ENCODE measurements around the gene SNTA1.

The SNTA1 gene

GRCh38 chr20:33410081-33410742 lies 33.4 kb downstream of the SNTA1 start:
- no peak for DNase-seq (ENCODE audit: low read depth)
- TF ChIP-seq, protein P1, sequence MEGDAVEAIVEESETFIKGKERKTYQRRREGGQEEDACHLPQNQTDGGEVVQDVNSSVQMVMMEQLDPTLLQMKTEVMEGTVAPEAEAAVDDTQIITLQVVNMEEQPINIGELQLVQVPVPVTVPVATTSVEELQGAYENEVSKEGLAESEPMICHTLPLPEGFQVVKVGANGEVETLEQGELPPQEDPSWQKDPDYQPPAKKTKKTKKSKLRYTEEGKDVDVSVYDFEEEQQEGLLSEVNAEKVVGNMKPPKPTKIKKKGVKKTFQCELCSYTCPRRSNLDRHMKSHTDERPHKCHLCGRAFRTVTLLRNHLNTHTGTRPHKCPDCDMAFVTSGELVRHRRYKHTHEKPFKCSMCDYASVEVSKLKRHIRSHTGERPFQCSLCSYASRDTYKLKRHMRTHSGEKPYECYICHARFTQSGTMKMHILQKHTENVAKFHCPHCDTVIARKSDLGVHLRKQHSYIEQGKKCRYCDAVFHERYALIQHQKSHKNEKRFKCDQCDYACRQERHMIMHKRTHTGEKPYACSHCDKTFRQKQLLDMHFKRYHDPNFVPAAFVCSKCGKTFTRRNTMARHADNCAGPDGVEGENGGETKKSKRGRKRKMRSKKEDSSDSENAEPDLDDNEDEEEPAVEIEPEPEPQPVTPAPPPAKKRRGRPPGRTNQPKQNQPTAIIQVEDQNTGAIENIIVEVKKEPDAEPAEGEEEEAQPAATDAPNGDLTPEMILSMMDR (conservative IDR thresholded peaks at IDR 0.05; ENCODE audit: low read depth, low read length) = no peak
- no peak overlapping the region for H3K4me3 ChIP-seq (ENCODE audit: low read depth, low read length)

DNA sequence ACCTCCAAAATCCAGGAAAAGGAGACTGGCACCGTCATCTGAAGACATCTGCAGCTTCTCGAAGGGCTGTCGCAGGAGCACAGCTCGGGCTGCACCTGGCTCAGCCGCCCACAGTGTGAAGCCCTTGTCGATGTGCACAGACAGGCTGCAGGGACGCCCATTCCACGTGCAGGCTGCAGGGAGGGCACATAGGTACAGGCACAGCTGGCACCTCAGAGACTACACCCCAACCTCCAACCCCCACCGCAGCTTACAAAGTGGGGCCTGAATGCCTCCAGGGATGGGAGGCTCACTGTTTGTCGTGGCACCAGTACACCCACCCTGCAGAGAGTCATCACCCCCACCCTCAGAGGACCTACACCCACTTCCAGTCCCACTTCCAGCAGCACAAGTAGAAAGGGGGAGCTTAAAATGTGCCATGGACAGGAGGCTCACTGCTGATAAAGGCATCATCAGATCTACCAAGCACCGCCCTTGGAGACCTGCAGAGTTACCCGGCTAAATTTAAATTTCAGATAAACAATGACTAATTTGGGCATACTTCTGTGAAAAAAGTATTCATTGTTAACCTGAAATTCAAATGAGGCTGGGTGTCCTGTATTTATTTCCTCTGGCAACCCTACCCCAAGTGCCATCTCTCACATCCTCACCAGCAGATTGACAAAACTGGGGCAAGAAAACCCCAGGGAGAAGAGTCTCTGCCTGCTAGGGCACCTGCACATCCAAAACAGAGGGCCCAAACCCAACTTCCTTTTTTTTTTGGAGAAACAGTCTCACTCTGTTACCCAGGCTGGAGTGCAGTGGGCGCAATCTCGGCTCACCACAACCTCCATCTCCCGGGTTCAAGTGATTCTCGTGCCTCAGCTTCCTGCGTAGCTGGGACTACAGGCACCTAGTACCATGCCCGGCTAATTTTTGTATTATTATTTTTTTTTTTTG lies 34.6 kb downstream of the SNTA1 start:
- DNase-seq (ENCODE audit: low read depth) = no peak

DNA sequence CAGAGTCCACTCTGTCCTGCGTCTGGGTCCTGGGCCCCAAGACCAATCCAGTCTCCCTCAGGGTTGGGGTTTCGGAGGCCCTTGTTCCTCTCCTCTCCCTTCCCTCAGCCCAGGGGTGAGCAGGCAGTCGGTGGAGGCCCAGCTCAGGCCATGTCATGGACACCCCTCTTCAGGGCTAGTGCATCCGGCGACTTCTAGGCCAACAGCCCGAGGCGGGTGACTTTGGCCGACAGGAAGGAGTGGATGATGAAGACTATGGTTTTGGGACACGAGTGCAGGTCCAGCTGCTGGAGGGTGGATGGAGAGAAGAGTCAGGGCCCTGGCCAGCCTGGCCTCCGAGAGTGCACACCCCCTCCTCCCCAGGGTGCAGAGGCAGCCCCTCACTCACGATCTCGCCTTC lies 35.2 kb downstream of the SNTA1 start:
- DNase-seq (ENCODE audit: low read depth) = no peak
- TF ChIP-seq, protein P1 (conservative IDR thresholded peaks at IDR 0.05; ENCODE audit: low read depth, low read length) = no peak
- no peak overlapping the region for H3K4me3 ChIP-seq (ENCODE audit: low read depth, low read length)

More for the DNA sequence above, 34.6 kb downstream of the SNTA1 start:
- H3K4me3 ChIP-seq (ENCODE audit: low read depth, low read length) = no peak overlapping the region
- TF ChIP-seq, protein P1 (conservative IDR thresholded peaks at IDR 0.05; ENCODE audit: low read depth, low read length) = no peak

DNA sequence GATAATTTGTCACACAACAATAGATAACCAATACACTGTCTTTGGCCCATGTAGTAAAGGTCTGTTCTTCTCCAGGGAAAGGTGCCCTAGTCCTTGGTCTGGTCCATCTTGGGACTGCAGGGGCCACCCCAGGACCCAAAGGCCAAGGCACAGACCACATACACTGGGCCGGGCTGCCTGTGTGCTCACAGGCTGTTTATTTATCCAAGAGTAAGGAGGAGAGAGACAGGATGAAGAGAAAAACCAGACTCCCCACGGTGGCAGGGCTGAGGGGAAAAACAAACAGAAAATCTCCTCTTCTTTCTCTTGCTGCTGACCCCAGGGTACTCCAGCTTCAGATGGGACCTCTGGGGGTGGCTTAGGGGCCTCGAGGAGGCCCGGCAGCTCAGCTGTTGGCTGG lies 35.8 kb downstream of the SNTA1 start:
- TF ChIP-seq, protein P1 (conservative IDR thresholded peaks at IDR 0.05; ENCODE audit: low read depth, low read length) = no peak
- peak; percentile 47 for DNase-seq (ENCODE audit: low read depth)
- H3K4me3 ChIP-seq (ENCODE audit: low read depth, low read length) = no peak overlapping the region

- TF ChIP-seq, protein P1 (conservative IDR thresholded peaks at IDR 0.05; ENCODE audit: low read depth, low read length) = no peak
- peak; percentile 75 for DNase-seq (ENCODE audit: low read depth)
- no peak overlapping the region for H3K4me3 ChIP-seq (ENCODE audit: low read depth, low read length)
Measured at GRCh38 chr20:33407251-33407650, 36.3 kb downstream of the SNTA1 start.

- DNase-seq (ENCODE audit: low read depth) = no peak
- TF ChIP-seq, protein P1 (conservative IDR thresholded peaks at IDR 0.05; ENCODE audit: low read depth, low read length) = no peak
Measured at GRCh38 chr20:33404281-33404680, 39.3 kb downstream of the SNTA1 start.

More at GRCh38 chr20:33404281-33404680, 39.3 kb downstream of the SNTA1 start:
- H3K4me3 ChIP-seq (ENCODE audit: low read depth, low read length) = no peak overlapping the region

All from choroid plexus epithelial cell (primary cell).